K562 (cell line): ENCODE data around the gene GAL3ST1. TPM values are rescaled to one million over a fixed set of nuclear protein-coding genes. Genes with fewer than 3 reads are reported as not detected.

Experiments
- ARID4B ChIP-seq: sonication (generic); formaldehyde crosslinking; IDR thresholded peaks from 2 replicates; pipeline ENCODE4 v1.8.0; 2022; ENCODE audit warnings: mild to moderate bottlenecking, missing genetic modification reagents
- HBP1 ChIP-seq: fragments of 450-650 bp; formaldehyde crosslinking; IDR thresholded peaks from 2 replicates; pipeline ENCODE4 v1.4.0; 2022; ENCODE audit warnings: missing genetic modification characterization
- PHF8 ChIP-seq: fragments of 200-600 bp; sonication (generic); IDR thresholded peaks from 2 replicates; pipeline ENCODE4 v1.6.1; 2012; ENCODE audit warnings: mixed run types, mild to moderate bottlenecking, inconsistent platforms, low read length, moderate library complexity, borderline replicate concordance
- POLR2A ChIP-seq: fragments of 450-650 bp; conservative IDR thresholded peaks from 2 replicates; pipeline ENCODE4 v1.6.1; 2016
- POLR2G ChIP-seq: fragments of 200-400 bp; formaldehyde crosslinking; IDR thresholded peaks from 2 replicates; pipeline ENCODE4 v1.6.1; 2017; ENCODE audit warnings: low read depth, mild to moderate bottlenecking, antibody characterized with exemption, low read length, moderate library complexity
- SP2 ChIP-seq: IDR thresholded peaks from 2 replicates; pipeline ENCODE4 v1.6.1; 2011; ENCODE audit warnings: mild to moderate bottlenecking, low read depth, low read length, moderate library complexity; ENCODE audit not compliant: poor library complexity, severe bottlenecking; ENCODE audit errors: extremely low read depth
- polyA plus RNA-seq, 8 experiments: library from polyadenylated mRNA; depleted of rRNA in 4 of 8; stranded (reverse) in 5 of 8; unstranded in 3 of 8; fragments of >200 nt; fragmentation: Nextera tagmentation in 2 of 8; fragmentation: Illumina TruSeq in 1 of 8; extraction: Ambion mirVana in 2 of 8; extraction: Trizol in 1 of 8; gene quantifications; 2 replicates each; pipeline versions ENCODE4 v1.2.1 to v1.2.3, GENCODE V29; 2011 to 2014; ENCODE audit warnings: inconsistent platforms in 1 of 8, missing spikeins in 1 of 8
- total RNA-seq, 7 experiments: library from RNA; depleted of rRNA in 6 of 7; stranded (reverse); fragments of >200 nt in 6 of 7; fragmentation: Illumina TruSeq in 2 of 7; extraction: Trizol in 2 of 7; gene quantifications; 2 replicates each; pipeline versions ENCODE4 v1.2.1 to v1.2.3, GENCODE V29; 2011 to 2021; ENCODE audit warnings: low replicate concordance in 1 of 7

The GAL3ST1 gene
- total and polyA plus RNA-seq, 9 of the 15 experiments (the other 6 are each of a cell fraction or from before 2014, with no cell fraction given) = 0.03 to 1.9 (median 0.33) TPM; not detected in 1

GRCh38 chr22:30574997-30575671, 669 bp upstream of the GAL3ST1 start (continued):
- no peak for TF ChIP-seq ARID4B (CRISPR knock-in tag)
- no peak for TF ChIP-seq HBP1 (CRISPR knock-in tag)
- TF ChIP-seq POLR2A = peak; percentile 50; the same call in 1 of the 2 replicates
- no peak for TF ChIP-seq PHF8
- TF ChIP-seq POLR2G = peak; percentile 49; the same call in 1 of the 2 replicates
- no peak for TF ChIP-seq SP2
